Fibroblast of skin of left quadriceps (primary cell): Measurements from ENCODE around the gene FAM171A1.
"Not testable (repeated sequence)": the region's sequence is repeated elsewhere in the genome, so short reads cannot be mapped to it uniquely, and the experiment has no call there.

Source experiments
- DNase-seq, 2 experiments: peaks; one replicate each; pipeline ENCODE4 v3.0.0-alpha.2; 2013; ENCODE audit warnings: low read depth in 2 of 2

Gene FAM171A1

GRCh38 chr10:15320118-15320517, 51.0 kb downstream of the FAM171A1 start:
- no peak for DNase-seq

- DNase-seq, result no peak
Observed at GRCh38 chr10:15316871-15317464, 54.1 kb downstream of the FAM171A1 start.

- no peak for DNase-seq
Observed at GRCh38 chr10:15316145-15316544, 54.9 kb downstream of the FAM171A1 start.

- DNase-seq, result no peak
Observed at GRCh38 chr10:15315286-15315685, 55.8 kb downstream of the FAM171A1 start.

- no peak for DNase-seq
Observed at GRCh38 chr10:15314482-15315045, 56.5 kb downstream of the FAM171A1 start.

- DNase-seq, result no peak
Observed at GRCh38 chr10:15313843-15314242, 57.2 kb downstream of the FAM171A1 start.

GRCh38 chr10:15313047-15313446, 58.0 kb downstream of the FAM171A1 start:
- DNase-seq, result no peak

GRCh38 chr10:15311569-15312280, 59.4 kb downstream of the FAM171A1 start:
- DNase-seq, result no peak

GRCh38 chr10:15310776-15311568, 60.1 kb downstream of the FAM171A1 start:
- DNase-seq, result no peak

- DNase-seq, result no peak
Observed at GRCh38 chr10:15309221-15309620, 61.9 kb downstream of the FAM171A1 start.

GRCh38 chr10:15306735-15307280, 64.3 kb downstream of the FAM171A1 start:
- DNase-seq, result no peak

- no peak for DNase-seq
Observed at GRCh38 chr10:15305634-15306033, 65.5 kb downstream of the FAM171A1 start.

GRCh38 chr10:15305161-15305560, 65.9 kb downstream of the FAM171A1 start:
- DNase-seq, result no peak

GRCh38 chr10:15302188-15302956, 68.7 kb downstream of the FAM171A1 start:
- not testable (repeated sequence) for DNase-seq

GRCh38 chr10:15300697-15301096, 70.4 kb downstream of the FAM171A1 start:
- DNase-seq, result no peak

- no peak for DNase-seq
Observed at GRCh38 chr10:15300145-15300544, 70.9 kb downstream of the FAM171A1 start.

GRCh38 chr10:15296701-15297100, 74.4 kb downstream of the FAM171A1 start:
- no peak for DNase-seq

GRCh38 chr10:15295537-15296325, 75.4 kb downstream of the FAM171A1 start:
- DNase-seq, result no peak

- DNase-seq, result peak; percentile 7 to 13
Observed at GRCh38 chr10:15293862-15294842, 76.9 kb downstream of the FAM171A1 start.
